Activated CD4-positive, CD25-positive, alpha-beta regulatory T cell treated with anti-CD3 and anti-CD28 coated beads, Interleukin-2, amount 50 U/mL, for 16 hours (primary cell): ENCODE data around the gene PFKP.

Experiments used
- DNase-seq: peaks from one replicate; pipeline ENCODE4 v3.0.0-alpha.2; 2020; ENCODE audit warnings: low read depth, low spot score

The PFKP gene

GRCh38 chr10:3115685-3116084 lies 48.3 kb downstream of the PFKP start:
- no peak for DNase-seq

DNA sequence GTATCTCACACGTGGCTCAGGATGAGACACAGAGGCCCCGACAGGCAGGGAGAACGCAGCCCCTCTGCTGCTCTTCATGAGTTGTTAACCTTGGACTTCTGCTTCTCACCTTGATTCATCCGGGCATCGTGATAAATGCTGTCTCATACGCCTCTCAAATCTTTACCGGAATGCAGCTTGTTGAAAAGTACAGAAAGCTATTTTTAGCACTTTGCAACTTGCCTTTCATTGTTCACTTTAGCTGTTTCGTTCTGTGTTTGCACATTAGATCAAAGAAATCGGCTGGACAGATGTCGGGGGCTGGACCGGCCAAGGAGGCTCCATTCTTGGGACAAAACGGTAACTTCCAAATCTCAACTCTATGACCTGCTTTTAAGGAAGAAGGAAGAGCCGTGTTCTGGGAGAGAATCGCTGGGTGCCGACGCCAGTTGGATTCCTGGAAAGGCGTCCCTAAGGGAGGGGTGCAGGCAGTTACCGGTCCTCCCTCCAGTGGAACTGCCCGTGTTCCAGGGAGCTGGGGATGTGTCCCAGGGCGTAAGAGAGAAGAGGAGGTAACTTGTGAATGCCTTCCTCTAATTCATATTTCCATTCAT lies 49.3 kb downstream of the PFKP start:
- no peak for DNase-seq

DNA sequence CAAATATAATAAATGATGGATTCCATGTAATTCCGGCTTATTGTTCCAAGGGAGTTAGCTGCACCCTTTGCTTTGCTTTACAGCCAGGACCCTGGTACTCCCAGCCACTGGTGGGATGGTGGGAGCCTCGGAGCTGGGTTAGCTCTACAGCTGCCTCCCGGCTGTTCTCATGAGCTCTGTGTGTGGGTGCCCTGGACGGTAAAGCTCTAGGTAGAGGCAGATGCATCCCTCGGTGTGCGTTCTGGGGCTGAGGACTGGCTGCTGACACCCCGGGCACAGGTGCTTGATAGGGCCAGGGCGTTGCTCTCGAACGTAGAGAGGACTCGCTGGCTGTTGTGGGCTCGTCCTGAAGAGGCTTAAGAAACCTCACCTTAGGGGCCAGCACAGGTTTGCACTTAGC lies 50.1 kb downstream of the PFKP start:
- DNase-seq = no peak

DNA sequence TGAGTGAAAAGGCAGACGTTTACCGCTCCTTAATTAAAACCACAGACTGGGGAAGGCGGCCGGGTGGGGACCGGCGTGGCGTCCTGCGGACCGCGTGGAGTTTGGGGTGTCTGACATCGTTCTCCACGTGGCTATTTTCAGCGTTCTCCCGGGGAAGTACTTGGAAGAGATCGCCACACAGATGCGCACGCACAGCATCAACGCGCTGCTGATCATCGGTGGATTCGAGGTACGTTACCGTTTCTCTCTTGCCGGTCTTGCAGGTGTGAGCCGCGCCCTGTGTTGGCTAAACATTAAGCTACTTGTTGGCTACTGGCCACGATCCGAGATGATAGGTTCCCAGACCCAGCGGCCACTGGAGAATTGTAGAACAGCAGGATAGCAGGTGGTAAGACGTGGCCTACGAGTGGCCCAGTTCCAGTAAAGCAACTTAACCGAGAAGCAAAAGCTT lies 51.3 kb downstream of the PFKP start:
- no peak for DNase-seq

DNA sequence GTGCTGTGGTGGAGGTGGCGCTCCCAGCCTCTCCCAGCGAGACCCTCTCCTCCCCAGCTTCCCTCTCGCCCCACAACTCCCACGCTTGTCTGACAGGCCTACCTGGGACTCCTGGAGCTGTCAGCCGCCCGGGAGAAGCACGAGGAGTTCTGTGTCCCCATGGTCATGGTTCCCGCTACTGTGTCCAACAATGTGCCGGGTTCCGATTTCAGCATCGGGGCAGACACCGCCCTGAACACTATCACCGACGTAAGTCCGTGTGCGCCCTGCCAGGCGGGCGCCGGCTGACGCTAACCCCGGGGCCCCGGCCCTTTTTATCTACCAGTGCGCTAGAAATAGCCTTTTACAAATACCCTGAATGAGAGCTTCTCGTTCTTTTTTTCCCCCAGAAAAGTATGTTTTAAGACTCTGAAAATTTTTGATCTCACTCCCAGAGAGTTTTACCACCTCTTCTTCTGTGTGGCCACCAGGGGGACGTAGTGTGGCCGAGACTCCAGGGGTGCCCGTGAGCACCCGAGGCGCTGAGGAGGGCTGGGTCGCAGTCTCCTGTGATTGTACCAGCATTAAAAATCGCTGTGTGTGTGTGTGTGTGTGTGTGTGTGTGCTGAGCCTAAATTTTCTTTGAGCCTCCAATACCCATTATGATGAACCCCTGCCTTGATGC lies 52.6 kb downstream of the PFKP start:
- no peak for DNase-seq

DNA sequence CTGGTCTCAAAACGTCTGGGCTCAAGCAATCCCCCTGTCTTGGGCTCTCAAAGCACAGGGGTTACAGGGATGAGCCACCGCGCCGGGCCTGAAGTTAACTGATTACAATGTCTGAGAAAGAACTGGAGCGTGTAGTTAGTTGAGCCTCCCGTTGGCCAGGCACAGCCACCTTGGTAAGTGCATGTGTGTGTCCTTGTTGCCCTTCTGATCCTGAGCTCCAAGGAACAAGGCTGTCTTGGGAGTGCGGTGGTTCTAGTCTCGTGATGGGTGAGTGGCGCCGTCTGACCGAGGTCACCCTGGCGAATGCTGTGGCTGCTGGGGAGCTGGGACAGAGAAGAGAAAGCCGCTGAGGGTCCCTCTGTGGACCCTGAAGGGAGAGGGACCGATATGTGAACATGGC lies 54.7 kb downstream of the PFKP start:
- no peak for DNase-seq

DNA sequence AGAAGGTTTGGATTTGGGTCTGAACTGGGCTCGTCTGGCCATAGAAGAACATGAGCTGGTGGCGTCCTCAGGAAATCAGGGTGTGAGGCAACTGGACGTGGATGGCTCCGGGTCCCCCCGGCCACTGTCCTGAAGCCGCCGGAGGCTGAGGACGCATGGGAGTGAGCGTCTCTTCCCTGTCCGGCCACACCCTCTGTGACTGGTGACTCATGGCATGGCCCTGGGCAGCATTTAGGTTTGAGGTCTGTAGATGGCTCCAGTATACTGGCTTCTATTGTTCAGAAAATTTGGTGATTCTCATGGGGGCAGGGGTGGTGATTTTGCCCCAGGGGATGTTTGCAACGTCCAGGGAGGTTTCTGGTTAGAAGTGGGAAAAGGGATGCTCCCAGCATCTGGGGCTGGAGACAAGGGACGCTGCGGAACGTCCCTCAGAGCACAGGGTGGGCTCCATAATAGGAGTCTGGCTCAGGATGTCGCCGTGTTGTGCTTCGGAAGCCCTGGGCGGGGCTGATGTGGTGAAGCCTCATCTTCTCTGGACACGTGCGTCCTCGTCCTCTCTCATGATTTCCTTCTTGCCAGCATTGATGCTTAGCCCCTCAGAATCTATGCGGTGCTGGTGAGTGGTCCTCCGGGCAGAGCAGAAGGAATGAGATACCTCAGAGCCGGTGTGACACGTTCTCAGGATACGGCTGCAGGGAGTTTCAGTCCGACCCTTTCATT lies 55.3 kb downstream of the PFKP start:
- no peak for DNase-seq

- no peak for DNase-seq
Observed at GRCh38 chr10:3123571-3124411, 56.4 kb downstream of the PFKP start.

DNA sequence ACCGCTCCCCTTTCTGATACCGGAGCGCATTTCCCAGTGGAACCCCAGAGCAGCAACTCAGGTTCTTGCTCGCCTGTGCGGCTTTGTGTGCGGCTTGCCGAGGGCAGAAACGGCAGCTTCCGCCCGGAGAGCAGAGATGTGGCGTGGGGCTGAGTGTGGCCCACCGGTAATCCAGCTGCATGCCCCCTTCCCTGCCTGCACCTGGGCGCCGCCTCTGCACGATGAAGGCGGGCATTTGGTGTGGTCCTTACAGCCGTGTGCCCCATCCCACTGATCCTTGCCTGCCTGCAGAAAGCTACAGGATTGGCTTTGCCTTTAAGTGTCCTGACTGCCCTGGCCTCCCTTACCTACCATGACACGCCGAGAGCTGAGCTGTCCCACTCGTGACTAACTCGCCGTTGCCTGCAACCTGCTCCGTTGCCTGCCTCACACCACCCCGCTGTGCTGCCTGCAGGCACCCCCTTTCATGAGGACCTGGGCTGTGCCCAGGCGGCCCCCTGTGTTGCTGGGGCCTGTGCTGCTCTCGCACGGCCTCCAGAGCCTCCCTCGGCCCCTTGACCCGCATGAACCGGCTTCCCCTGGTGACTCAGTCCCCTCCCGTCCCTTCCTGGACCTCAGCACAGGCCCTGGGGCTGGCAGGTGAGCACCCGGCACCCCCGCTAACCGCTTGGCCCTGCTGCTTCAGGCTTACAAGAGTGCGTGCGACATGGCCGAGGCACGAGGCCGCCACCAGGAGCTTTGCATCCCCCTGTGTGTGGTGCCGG lies 57.2 kb downstream of the PFKP start:
- no peak for DNase-seq

- DNase-seq = no peak
Observed at GRCh38 chr10:3125527-3126170, 58.3 kb downstream of the PFKP start.

GRCh38 chr10:3126249-3126648 lies 58.9 kb downstream of the PFKP start:
- DNase-seq = no peak

DNA sequence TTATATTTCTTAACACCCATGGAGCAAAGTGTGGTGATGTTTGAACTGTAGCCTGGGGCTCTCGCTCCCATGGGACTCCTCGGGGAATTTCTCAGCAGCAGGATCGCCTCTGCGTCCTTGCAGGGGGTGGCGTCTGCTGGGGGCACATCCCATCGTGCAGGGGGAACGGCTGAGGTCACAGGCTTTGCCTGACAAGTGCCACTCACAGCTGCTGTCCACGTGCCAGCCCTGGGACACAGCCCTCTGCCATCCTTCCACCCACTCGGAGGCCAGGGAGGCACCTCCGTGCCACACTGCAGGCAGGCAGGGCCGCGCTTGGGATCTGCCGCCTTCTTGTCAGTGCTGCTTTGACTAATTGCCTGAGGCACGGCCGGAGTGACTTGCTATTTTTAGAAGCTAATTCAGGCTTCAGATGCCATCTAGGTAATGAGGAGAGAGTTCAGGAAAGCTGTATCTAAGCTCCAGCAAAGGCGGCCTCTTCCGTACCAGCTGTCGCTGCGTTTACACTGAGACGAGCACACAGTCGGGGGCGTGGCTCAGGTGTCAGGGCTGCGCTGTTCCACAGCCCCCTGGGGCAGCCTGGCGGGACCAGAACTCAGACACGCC lies 59.5 kb downstream of the PFKP start:
- no peak for DNase-seq

GRCh38 chr10:3127921-3128320 lies 60.6 kb downstream of the PFKP start:
- DNase-seq = no peak

- no peak for DNase-seq
Observed at GRCh38 chr10:3128379-3129130, 61.2 kb downstream of the PFKP start.

DNA sequence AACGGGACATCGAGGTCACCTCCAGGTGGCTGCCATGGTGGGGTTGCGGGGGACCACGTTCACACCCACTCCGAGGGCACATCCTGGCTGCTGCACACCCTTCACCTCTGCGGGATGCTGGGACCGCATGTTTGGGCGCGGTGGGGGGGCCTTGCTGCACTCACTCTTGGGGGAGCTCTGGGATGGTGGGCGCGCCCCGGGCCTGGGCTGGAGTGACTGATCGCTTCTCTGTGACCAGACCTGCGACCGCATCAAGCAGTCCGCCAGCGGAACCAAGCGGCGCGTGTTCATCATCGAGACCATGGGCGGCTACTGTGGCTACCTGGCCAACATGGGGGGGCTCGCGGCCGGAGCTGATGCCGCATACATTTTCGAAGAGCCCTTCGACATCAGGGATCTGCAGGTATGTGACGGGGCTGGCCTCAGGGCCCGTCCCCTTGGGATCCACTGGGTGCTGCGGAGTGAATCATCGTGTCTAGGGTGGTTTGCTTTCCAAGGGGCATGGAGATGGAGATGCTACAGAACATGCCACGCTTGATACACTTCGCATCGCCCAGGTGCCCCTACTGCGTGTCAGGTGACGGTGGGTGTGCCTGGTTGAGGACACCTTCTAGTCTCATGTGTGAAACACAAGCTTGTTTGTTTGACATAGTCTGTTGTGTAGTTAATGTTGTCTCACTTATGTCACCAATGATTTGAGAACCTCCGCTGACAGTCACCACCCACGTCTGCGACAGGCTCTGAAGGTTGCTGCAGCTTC lies 62.4 kb downstream of the PFKP start:
- no peak for DNase-seq

DNA sequence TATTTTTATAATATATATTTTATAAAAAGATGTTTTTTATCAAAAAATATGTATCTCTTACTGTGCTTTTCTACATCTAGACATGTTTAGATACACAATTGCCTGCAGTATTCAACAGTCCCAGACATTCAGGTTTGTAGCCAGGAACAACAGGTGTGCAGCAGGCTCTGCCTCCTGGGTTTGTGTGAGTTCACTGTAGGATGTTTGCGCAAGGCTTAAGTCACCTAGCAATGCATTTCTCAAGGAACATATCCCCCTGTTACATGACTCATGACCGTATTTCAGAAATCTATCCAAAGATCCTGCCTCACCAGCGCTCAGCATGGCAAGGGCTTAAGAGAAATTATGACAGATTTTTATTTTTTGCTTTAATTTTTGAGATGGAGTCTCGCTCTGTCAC lies 63.8 kb downstream of the PFKP start:
- no peak for DNase-seq

DNA sequence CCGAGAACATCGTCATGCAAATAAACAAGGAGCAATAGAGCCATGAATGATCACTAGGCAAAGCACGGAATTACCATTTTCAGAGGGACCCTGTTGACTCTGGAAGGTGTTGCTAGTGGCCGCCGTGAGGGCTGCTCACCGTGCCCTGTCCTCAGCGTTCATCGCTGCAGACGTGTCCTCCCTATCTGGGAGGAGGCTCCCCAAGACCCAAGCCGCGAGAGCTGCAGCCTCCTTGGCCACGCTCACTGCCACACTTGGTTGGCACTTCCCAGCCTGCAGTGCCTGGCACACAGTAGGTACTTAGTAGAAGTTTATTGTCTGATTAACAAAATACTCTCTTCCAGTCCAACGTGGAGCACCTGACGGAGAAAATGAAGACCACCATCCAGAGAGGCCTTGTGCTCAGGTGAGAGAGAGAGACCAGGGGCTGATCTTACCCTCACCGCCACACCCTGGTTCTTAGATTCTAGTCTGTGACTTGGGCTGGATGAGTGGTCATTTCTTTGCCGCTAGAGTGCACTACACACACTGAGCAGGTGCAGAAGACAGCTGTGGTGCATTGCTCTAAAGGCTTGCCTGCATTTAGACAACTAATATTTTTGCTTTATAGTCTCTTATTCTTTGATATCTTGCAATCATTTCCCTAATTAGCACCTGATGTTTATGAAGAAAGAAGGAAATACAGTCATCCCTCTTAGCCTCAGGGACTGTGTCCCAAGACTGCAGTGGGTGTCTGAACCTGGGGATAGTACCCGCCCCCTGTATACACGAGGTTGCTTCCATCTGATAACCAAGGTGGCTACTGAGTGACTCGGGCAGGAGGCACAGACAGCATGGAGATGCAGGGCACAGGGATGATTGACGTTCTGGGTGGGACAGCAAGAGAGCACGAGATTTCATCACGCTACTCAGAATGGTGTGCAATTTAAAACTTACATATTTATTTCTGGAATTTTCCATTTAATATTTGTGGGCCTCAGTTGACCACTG lies 65.0 kb downstream of the PFKP start:
- DNase-seq = no peak

DNA sequence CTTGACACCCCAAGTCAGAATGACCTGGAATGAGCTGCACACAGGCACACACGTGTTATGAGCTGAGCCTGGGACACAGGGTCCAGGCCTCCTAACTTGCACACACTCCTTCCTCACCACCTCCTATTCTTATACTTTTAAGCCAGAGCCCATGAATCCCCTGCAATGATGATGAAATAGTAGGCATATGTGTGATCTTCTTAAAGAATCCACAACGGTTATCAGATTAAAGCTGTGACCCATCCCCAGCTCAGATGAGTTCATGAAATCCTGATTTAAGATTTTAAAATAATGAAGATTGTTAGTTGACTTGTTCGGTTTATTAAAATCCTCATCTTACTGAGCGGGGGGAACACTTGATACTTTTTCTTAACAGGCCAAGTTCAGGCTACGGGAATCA lies 66.6 kb downstream of the PFKP start:
- DNase-seq = no peak
